HG03439 (cell line): ENCODE data around the gene KLHL42.

ENCODE experiments used
- ATAC-seq: cut with Tn5 transposase; IDR thresholded peaks from one replicate; pipeline ENCODE4 v1.9.1; 2021; ENCODE audit warnings: mild to moderate bottlenecking, moderate library complexity; ENCODE audit not compliant: unreplicated experiment

KLHL42 gene

DNA sequence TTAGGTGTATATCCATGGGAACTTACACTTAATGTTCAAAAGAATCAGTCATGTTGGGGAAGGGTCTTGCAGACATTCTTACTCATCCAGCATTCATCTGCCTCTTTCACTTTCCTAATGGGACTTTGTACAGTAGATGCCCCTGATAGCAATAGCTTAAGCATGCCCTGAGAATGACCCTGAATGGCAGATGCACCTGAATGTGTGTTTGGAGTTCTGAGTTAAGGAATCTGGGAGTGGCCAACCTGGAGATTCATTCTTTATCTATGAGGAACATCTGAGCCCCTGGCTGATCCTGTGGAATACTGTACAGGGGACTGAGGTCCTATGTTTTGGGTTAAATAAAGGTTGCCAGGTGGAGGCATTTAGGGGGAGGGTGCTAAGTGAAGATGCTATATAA is 71.3 kb downstream of the KLHL42 start:
- ATAC-seq: no peak

DNA sequence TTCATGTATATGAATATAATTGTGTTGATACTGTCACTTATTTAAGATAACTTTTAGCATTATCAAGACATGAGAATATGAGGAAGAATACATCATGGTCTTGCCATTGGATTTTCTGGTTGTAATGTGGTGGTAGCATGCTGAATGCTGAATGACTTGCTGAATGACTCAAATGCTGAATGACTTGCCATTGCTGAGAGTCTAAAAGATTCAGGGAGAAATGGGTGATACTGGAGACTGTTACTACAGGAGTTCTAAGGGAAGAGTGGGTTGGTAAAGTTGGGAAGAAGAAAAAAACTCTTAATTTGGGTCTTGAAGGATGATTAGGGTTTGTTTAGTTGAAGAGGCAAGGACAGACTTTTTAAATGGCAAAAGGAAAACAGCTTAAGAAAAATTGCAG is 72.1 kb downstream of the KLHL42 start:
- ATAC-seq: no peak
